Measurements from ENCODE around the gene DNMT3L. TPM values are rescaled to one million over a fixed set of nuclear protein-coding genes. Genes with fewer than 3 reads are reported as not detected.
"Not testable (repeated sequence)": the region's sequence is repeated elsewhere in the genome, so short reads cannot be mapped to it uniquely, and the experiment has no call there.

Gene DNMT3L
- total and polyA plus RNA-seq, 4 donors = 0.18 to 0.99 (median 0.25) TPM; not detected in 1

DNA sequence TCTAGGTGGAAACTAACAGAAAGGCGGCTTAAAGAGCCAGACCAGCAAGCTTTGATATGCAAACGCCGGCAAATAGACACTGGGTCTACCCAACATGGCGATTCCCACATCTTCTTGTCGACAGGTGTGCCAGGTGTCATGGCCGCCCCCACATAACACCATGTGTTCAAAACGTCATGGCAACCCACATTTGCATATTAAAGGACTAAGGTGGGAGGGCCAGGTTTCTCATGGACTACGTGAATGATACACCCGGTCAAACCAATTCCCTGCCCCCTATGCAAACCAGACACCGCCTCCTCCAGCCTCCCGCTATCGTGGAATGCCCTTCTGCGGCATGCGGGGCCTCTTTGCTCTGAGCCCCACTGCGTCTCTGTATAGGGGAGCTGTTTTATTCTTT is 62.2 kb downstream of the DNMT3L start:
- H3K36me3 ChIP-seq (ENCODE audit: control insufficient read depth in 4 of 4, insufficient read depth in 3 of 4, low read depth in 1 of 4, low read length in 3 of 4) = no peaks in the 10 kb centered on the region
- H3K9ac ChIP-seq (ENCODE audit: low read depth in 1 of 2, low read length in 2 of 2) = no peak overlapping the region
- WGBS = 84% methylated on average over 15 of the region's 15 CpGs
- H3K27ac ChIP-seq (ENCODE audit: low read depth in 1 of 2, low read length in 2 of 2) = no peak overlapping the region
- H3K4me3 ChIP-seq (ENCODE audit: low read depth in 1 of 3, low read length in 3 of 3) = no peak overlapping the region
- TF ChIP-seq JUND (IDR thresholded peaks at IDR 0.05) (no peak), TAF1 (conservative IDR thresholded peaks at IDR 0.05) (no peak), RAD21 (IDR thresholded peaks at IDR 0.05) (no peak), SP1 (IDR thresholded peaks at IDR 0.05) (no peak), RXRA (IDR thresholded peaks at IDR 0.05) (no peak), EGR1 (IDR thresholded peaks at IDR 0.05; ENCODE audit: low read depth in 2 of 2) (no peak), FOXA2 (IDR thresholded peaks at IDR 0.05) (no peak), HNF4G (IDR thresholded peaks at IDR 0.05) (no peak), HNF4A (conservative IDR thresholded peaks at IDR 0.05) (no peak), FOXA1 (IDR thresholded peaks at IDR 0.05) (no peak), GABPA (IDR thresholded peaks at IDR 0.05 in 1 of 2, conservative IDR thresholded peaks at IDR 0.05 in 1 of 2) (no peak), YY1 (IDR thresholded peaks at IDR 0.05) (no peak), NR2F2 (IDR thresholded peaks at IDR 0.05) (no peak)
- TF ChIP-seq, protein P1, sequence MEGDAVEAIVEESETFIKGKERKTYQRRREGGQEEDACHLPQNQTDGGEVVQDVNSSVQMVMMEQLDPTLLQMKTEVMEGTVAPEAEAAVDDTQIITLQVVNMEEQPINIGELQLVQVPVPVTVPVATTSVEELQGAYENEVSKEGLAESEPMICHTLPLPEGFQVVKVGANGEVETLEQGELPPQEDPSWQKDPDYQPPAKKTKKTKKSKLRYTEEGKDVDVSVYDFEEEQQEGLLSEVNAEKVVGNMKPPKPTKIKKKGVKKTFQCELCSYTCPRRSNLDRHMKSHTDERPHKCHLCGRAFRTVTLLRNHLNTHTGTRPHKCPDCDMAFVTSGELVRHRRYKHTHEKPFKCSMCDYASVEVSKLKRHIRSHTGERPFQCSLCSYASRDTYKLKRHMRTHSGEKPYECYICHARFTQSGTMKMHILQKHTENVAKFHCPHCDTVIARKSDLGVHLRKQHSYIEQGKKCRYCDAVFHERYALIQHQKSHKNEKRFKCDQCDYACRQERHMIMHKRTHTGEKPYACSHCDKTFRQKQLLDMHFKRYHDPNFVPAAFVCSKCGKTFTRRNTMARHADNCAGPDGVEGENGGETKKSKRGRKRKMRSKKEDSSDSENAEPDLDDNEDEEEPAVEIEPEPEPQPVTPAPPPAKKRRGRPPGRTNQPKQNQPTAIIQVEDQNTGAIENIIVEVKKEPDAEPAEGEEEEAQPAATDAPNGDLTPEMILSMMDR (IDR thresholded peaks at IDR 0.05; ENCODE audit: low read depth, low read length, missing input control) = no peak
- TF ChIP-seq, protein P2, sequence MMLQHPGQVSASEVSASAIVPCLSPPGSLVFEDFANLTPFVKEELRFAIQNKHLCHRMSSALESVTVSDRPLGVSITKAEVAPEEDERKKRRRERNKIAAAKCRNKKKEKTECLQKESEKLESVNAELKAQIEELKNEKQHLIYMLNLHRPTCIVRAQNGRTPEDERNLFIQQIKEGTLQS (IDR thresholded peaks at IDR 0.05) = no peak
- TF ChIP-seq, protein P3, sequence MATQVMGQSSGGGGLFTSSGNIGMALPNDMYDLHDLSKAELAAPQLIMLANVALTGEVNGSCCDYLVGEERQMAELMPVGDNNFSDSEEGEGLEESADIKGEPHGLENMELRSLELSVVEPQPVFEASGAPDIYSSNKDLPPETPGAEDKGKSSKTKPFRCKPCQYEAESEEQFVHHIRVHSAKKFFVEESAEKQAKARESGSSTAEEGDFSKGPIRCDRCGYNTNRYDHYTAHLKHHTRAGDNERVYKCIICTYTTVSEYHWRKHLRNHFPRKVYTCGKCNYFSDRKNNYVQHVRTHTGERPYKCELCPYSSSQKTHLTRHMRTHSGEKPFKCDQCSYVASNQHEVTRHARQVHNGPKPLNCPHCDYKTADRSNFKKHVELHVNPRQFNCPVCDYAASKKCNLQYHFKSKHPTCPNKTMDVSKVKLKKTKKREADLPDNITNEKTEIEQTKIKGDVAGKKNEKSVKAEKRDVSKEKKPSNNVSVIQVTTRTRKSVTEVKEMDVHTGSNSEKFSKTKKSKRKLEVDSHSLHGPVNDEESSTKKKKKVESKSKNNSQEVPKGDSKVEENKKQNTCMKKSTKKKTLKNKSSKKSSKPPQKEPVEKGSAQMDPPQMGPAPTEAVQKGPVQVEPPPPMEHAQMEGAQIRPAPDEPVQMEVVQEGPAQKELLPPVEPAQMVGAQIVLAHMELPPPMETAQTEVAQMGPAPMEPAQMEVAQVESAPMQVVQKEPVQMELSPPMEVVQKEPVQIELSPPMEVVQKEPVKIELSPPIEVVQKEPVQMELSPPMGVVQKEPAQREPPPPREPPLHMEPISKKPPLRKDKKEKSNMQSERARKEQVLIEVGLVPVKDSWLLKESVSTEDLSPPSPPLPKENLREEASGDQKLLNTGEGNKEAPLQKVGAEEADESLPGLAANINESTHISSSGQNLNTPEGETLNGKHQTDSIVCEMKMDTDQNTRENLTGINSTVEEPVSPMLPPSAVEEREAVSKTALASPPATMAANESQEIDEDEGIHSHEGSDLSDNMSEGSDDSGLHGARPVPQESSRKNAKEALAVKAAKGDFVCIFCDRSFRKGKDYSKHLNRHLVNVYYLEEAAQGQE (IDR thresholded peaks at IDR 0.05) = no peak
- TF ChIP-seq, protein P4, sequence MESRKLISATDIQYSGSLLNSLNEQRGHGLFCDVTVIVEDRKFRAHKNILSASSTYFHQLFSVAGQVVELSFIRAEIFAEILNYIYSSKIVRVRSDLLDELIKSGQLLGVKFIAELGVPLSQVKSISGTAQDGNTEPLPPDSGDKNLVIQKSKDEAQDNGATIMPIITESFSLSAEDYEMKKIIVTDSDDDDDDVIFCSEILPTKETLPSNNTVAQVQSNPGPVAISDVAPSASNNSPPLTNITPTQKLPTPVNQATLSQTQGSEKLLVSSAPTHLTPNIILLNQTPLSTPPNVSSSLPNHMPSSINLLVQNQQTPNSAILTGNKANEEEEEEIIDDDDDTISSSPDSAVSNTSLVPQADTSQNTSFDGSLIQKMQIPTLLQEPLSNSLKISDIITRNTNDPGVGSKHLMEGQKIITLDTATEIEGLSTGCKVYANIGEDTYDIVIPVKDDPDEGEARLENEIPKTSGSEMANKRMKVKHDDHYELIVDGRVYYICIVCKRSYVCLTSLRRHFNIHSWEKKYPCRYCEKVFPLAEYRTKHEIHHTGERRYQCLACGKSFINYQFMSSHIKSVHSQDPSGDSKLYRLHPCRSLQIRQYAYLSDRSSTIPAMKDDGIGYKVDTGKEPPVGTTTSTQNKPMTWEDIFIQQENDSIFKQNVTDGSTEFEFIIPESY (IDR thresholded peaks at IDR 0.05) = no peak
- TF ChIP-seq, protein P5, sequence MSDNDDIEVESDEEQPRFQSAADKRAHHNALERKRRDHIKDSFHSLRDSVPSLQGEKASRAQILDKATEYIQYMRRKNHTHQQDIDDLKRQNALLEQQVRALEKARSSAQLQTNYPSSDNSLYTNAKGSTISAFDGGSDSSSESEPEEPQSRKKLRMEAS (IDR thresholded peaks at IDR 0.05) = no peak
- no peaks in the 10 kb centered on the region for H3K27me3 ChIP-seq (ENCODE audit: control insufficient read depth in 4 of 4, insufficient read depth in 4 of 4, low read length in 3 of 4)
- H3K9me3 ChIP-seq (ENCODE audit: control insufficient read depth in 4 of 4, low read length in 3 of 4) = no peaks in the 10 kb centered on the region
- peaks cover 0 to 1% (median 0%) of the 10 kb centered on the region in 4 donors for H3K4me1 ChIP-seq (ENCODE audit: control insufficient read depth in 4 of 4, insufficient read depth in 4 of 4, low read length in 3 of 4)
- DNase-seq (ENCODE audit: low spot score) = no peak

DNA sequence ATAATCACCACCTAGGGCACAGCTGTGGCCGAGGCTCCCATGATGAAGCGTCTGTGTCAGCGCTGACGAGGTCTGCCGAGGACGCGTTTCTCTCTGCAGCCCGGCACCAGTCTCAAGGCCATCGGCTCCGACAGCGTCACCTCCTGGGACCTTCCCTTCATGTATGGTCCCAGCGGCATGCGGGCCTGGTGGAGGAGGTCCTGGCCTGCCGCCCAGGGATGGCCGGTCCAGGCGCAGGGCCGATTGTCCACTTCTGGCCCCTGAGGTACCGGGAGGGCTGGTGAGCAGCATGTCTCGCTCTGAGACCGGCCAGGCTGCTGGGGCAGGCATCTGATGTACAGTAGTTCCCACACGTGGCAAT is 64.6 kb downstream of the DNMT3L start:
- not testable (repeated sequence) for H3K9ac ChIP-seq (ENCODE audit: low read depth in 1 of 2, low read length in 2 of 2); H3K27me3 ChIP-seq (ENCODE audit: control insufficient read depth in 4 of 4, insufficient read depth in 4 of 4, low read length in 3 of 4); H3K4me3 ChIP-seq (ENCODE audit: low read depth in 1 of 3, low read length in 3 of 3); DNase-seq (ENCODE audit: low spot score); H3K4me1 ChIP-seq (ENCODE audit: control insufficient read depth in 4 of 4, insufficient read depth in 4 of 4, low read length in 3 of 4); H3K36me3 ChIP-seq (ENCODE audit: control insufficient read depth in 4 of 4, insufficient read depth in 3 of 4, low read depth in 1 of 4, low read length in 3 of 4); H3K9me3 ChIP-seq (ENCODE audit: control insufficient read depth in 4 of 4, low read length in 3 of 4); H3K27ac ChIP-seq (ENCODE audit: low read depth in 1 of 2, low read length in 2 of 2)
- 91% methylated on average over 20 of the region's 21 CpGs for WGBS

Small RNA genes within 50 kb of the gene (small RNA-seq; reads per million reads assigned to genes)
- gene AP001059.3 = not detected

Other genes with a start within 250 kb of the DNMT3L start
- gene TRAPPC10, start 249.6 kb downstream of the DNMT3L start, total RNA-seq = 10 to 100 TPM; 16.6 to 24.9 TPM
- 1 to 10 TPM; 4.9 to 7.2 TPM for gene TRAPPC10, start 249.6 kb downstream of the DNMT3L start, polyA plus RNA-seq
- gene PWP2, start 154.5 kb downstream of the DNMT3L start, total RNA-seq = 1 to 10 TPM; 4.6 to 8.4 TPM
- gene PWP2, start 154.5 kb downstream of the DNMT3L start, polyA plus RNA-seq = under 1 TPM; 0.66 to 0.85 TPM
- 10 to 100 TPM in 1 of 2 donors, 1 to 10 TPM in 1; 2.0 to 57.1 TPM for gene GATD3, start 128.2 kb downstream of the DNMT3L start, total RNA-seq
- 1 to 10 TPM; 3.0 to 6.4 TPM for gene GATD3, start 128.2 kb downstream of the DNMT3L start, polyA plus RNA-seq
- 1 to 10 TPM; 1.1 to 1.6 TPM for gene ICOSLG, start 21.0 kb downstream of the DNMT3L start, total RNA-seq
- gene ICOSLG, start 21.0 kb downstream of the DNMT3L start, polyA plus RNA-seq = 1 to 10 TPM in 1 of 2 donors, under 1 TPM in 1; 0.69 to 1.1 TPM
- gene AIRE, start 24.0 kb upstream of the DNMT3L start, total RNA-seq = under 1 TPM in 1 of 2 donors, not detected in 1; 0.05 TPM
- not detected for gene AIRE, start 24.0 kb upstream of the DNMT3L start, polyA plus RNA-seq
- gene PFKL, start 38.2 kb upstream of the DNMT3L start, total RNA-seq = 10 to 100 TPM; 83.9 to 98.4 TPM
- 10 to 100 TPM; 48.1 to 78.1 TPM for gene PFKL, start 38.2 kb upstream of the DNMT3L start, polyA plus RNA-seq
- 10 to 100 TPM; 11.7 to 12.9 TPM for gene CFAP410, start 77.5 kb upstream of the DNMT3L start, total RNA-seq
- 10 to 100 TPM in 1 of 2 donors, 1 to 10 TPM in 1; 7.9 to 16.3 TPM for gene CFAP410, start 77.5 kb upstream of the DNMT3L start, polyA plus RNA-seq
- gene TRPM2, start 91.7 kb upstream of the DNMT3L start, total RNA-seq = 1 to 10 TPM in 1 of 2 donors, under 1 TPM in 1; 0.65 to 1.3 TPM
- under 1 TPM; 0.43 to 0.61 TPM for gene TRPM2, start 91.7 kb upstream of the DNMT3L start, polyA plus RNA-seq
- 10 to 100 TPM in 1 of 2 donors, 1 to 10 TPM in 1; 3.0 to 14.2 TPM for gene LRRC3, start 193.6 kb upstream of the DNMT3L start, total RNA-seq
- 10 to 100 TPM in 1 of 2 donors, 1 to 10 TPM in 1; 3.9 to 11.1 TPM for gene LRRC3, start 193.6 kb upstream of the DNMT3L start, polyA plus RNA-seq

Data from liver (tissue), 10 donors.